Inflammatory macrophage (primary cell): ENCODE data around the gene TSC22D4.
A peak's percentile ranks its signal among the peaks of the same experiment; 100 is the strongest.

ENCODE experiments used
- DNase-seq, 2 donors: peaks; one replicate each; pipeline ENCODE4 v3.0.0-alpha.2; 2020 to 2022

The TSC22D4 gene

DNA sequence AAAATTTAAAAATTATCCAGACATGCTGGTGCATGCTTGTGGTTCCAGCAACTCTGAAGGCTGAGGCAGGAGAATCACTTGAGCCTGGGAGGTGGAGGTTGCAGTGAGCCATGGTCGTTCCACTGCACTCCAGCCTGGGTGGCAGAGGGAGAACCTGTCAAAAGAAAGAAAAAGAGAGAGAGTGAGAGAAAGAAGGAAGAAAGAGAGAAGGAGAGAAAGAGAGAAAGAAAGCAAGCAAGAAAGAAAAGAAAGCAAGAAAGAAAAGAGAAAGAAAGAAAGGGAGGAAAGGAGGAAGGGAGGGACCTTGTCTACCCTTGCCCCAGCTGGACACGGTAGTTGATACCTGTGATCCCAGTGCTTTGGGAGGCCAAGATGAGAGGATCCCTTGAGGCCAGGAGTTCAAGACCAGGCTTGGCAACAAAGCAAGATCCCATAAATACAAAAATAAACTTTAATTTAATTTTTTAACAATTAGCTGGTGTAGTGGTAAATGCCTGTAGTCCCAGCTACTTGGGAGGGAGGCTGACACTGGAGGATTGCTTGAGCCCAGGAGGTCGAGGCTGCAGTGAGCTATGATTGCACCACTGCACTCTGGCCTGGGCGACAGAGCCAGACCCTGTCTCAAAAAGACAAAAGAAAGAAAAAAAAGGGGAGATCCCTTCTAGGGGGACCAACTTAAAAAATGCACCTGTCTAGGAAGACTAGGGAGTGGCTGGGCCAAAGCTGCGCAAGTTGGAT, 13.9 kb upstream of the TSC22D4 start:
- DNase-seq: no peak

DNA sequence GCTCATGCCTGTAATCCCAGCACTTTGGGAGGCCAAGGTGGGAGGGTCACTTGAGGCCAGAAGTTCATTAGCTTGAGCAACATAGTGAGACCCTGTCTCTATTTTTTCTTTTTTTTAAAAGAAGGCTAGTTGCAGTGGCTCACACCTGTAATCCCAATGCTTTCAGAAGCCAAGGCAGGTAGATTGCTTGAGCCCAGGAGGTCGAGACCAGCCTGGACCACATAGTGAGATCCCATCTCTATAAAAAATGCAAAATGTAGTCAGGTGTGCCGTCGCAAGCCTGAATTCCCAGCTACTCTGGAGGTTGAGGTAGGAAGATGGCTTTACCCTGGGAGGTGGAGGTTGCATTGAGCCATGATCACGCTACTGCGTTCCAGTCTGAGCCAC, 12.2 kb upstream of the TSC22D4 start:
- DNase-seq: no peak

DNA sequence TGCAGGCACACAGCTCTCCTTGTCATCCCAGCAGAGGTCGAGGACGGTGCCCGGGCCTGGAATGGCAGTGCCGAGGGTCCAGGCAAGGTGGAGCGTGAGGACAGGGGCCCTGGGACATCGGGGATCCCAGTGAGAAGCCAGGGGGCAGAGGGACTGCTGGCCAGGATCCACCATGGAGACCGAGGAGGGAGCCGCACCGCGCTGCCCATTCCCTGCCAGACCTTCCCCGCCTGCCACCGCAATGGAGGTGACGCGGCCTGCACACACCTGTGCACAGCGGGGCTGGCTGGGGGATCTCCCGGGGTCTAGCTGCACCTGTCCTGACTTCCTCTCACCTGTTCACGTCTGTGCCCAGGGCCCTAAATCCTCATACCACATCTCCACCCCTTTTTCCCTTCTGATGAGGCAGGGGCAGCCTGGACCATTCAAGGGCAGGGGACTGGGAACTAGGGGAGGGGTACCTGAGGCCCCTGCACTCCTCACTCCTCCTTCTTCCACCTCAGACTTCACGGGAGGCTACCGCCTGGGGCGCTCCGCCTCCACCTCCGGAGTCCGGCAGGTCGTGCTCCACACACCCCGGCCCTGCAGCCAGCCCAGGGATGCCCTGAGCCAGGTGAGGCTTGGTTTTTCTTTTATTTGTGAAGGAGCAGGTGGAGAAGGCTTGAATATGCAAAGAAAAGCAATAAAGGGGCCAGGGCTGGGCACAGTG, 11.6 kb upstream of the TSC22D4 start:
- no peak for DNase-seq

DNA sequence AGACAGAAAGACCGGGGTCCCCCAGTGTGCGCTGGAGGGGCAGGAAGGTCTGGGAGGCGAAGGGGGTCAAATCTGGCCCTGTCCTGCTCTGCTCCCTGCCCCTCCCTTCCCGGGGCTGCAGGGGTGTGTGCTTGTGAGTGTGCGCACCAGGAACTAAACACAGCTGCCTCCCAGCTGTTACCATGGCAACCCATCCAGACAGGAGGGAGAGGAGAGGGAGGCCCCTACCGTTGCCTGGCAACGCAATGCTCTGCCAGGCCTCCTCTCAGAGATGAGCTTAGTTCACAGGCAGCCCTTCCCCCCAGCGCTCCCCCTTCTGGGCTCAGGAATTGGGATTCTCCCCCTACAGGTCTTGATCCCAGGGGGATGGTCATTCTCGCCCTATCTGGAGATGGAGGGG, 10.8 kb upstream of the TSC22D4 start:
- peak; percentile 24 to 37 for DNase-seq

DNA sequence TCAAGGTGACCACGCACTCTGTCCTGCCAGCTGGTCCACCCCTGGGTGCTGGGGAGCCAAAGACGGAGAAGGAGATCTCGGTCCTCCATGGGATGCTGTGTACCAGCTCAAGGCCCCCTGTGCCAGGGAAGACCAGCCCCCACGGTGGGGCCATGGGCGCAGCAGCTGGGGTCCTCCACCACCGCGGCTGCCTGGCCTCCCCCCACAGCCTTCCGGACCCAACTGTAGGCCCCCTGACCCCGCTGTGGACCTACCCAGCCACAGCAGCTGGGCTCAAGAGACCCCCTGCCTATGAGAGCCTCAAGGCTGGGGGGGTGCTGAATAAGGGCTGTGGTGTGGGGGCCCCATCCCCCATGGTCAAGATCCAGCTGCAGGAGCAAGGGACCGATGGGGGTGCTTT, 10.1 kb upstream of the TSC22D4 start:
- DNase-seq: no peak

DNA sequence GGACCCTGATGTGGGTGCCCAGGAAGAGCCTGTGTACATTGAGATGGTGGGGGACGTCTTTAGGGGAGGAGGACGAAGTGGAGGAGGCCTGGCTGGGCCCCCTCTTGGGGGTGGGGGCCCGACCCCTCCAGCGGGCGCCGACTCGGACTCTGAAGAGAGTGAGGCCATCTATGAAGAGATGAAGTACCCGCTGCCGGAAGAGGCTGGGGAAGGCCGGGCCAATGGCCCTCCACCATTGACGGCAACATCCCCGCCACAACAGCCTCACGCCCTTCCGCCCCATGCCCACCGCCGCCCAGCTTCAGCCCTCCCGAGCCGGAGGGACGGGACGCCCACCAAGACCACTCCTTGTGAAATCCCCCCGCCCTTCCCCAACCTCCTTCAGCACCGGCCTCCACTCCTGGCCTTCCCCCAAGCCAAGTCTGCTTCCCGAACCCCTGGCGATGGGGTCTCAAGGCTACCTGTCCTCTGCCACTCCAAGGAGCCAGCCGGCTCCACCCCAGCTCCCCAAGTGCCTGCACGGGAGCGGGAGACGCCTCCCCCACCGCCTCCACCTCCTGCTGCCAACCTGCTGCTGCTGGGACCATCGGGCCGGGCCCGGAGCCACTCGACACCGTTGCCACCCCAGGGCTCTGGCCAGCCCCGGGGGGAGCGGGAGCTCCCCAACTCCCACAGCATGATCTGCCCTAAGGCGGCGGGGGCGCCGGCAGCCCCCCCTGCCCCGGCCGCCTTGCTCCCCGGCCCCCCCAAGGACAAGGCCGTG, 9.5 kb upstream of the TSC22D4 start:
- no peak for DNase-seq

DNA sequence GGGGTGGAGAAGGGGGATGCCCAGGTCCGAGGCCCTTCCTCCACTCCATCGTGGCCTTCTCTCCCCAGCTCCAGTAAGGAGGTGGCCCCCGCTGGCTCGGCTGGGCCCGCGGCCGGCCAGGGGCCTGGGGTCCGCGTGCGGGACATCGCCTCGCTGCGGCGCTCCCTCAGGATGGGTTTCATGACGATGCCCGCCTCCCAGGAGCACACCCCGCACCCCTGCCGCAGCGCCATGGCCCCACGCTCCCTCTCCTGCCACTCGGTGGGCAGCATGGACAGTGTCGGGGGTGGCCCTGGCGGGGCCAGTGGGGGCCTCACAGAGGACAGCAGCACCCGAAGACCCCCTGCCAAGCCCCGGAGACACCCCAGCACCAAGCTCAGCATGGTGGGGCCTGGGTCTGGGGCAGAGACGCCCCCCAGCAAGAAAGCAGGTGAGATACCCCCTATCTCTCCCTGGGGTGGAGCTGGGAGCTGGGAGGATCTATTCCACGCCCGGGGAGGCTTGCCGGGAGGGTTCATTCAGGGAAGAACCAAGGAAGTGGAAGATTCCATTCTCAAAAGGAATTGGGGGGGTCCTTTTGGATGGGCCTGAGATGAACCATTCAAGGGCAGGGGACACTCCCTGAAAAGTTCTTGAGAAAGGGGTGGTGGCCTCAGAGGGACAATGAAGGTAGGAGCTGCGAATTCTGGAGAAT, 7.9 kb upstream of the TSC22D4 start:
- peak in 1 of 2 donors; percentile 4 for DNase-seq

DNA sequence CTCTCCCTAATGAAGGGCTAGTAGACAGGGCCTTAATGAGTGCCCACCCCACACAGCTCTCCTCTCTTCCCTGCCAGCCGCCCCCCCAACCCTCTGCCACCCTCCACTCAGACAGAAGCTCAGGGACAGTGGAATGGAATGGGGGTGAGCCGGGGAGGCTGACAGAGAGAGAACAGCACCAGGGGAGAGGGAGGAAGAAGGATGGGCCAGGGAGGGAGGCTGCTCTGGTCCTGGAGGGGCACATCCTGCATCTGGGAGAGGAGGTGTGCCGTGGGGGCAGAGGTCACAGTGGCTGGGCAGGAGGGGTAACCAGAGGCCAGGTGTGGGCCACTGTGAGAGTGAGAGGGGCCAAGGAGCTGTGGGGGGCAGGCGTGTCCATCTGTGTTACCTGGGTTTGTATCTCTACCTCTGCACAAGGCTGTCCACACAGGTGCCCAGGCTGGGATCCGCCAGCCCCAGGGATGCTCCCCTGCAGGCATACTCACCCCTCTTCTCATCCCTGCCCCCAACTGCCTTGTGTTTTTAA, 7.2 kb upstream of the TSC22D4 start:
- DNase-seq: no peak

DNA sequence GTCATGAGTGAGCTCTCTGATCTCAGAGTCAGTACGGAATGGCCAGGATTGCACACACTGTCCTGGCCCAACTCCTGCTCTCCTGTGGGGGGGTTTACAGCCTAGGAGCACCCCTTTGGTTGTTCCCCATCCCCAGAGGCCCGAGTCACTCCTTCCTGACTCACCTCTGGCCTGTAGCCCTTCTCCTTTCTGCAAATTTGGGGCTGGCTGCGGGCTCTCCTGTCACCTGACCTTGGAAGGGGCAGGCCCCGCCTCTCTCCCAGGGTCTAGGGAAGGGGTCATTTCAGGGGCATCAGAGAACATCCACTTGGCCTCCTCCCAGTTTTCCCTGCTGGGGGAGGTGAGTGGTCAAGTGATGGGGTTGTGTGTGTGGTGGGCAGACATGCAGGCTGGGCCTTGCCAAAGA, 6.5 kb upstream of the TSC22D4 start:
- no peak for DNase-seq

DNA sequence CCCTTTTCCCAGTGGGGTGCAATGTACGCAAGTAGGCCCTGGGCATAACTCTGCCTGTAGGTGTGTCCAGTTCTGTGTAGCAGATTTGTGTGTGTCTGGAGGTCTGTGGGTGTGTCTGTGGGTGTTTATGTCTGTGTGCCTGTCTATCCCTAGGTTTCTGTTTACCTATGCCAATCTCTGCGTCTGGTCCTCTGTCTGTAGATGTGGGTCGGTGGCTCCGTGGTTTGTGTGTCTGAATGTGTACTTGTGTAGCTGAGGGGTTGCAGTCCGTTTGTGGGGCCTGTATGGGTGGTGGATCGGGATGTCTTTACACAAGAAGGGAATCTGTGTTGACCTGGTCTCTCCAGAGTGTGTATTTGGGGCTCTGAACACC, 5.6 kb upstream of the TSC22D4 start:
- no peak for DNase-seq

DNA sequence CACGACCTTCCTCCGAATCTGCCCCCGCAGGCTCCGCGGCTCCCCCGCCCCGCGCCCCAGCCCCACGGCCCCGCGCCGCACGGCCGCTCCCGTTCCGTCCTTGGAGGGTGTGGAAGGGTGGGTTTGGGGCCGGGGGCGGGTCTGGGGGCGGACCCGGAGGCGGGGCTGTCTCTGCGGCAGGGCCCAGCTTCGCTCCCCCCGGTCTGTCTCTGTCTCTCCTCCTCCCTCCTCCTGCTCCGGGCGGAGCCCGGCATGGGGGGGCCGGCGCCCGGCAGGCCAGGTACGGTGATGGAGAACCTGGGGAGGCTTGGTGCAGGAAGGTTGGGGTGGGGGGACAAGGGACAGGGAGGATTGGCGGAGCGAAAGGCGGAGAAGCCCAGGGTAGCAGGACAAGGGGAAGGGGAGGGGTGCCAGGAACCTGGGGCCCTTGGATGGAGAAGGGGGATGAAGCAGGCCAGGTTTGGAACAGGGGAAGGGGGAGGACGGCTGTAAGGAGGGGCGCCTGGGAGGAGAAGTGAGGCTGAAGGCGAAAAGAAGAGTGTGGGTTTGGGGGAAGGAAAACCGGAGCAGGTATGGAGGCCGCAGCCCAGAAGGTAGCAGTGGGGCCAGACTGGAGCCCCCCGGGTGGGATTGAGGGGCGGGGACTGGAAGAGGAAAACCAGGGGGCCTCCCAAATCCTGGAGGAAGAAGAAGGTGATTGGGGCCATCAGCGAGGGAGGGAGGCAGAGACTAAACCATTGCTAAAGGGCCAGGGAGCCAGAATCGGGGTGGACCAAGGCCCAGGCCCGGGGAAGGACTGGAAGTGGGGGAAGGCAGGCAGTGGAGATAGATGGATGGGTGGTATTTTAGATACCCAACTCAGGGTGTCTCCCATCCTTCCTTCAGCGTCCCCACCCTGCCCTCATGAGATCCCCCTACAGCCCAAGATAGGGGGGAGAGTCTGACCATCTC, 5.0 kb upstream of the TSC22D4 start, which contains the start of gene NYAP1:
Gene NYAP1 (plus strand): TSS at position 206 of the 951 bp plus-strand sequence. CDS start 1,385 bp downstream, outside the sequence.
- no peak for DNase-seq

DNA sequence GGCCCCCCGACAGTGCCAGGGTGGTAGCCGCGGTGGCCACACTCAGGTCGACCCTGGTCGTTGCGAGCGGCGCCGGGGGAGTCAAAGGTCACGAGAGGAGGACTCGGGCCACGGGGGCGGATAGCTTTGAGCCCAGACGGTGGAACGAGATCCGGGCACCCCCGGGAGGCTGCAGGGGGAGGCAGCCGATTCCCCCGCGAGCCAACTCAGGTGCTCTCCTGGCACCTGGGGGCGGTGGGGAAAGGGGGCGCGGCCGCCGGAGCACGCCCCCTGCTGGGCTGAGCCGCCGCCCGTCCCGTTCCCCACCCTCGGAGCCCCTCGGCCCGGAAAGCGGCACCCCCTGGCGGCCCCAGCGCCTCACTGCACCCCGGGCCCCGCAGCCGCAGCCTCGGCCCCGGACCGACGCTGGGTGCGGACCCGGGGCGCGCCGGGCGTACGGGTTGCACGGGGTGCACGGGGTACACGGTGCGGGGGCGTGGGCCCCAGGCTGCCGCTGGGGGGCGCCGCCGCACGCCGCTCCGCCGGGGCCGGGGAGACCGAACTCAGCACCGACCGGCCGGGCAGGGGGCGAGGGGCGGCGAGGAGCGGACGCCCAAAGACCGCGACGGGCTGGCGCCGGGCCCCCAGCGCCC, 4.2 kb upstream of the TSC22D4 start:
- DNase-seq: peak; percentile 57 to 61

DNA sequence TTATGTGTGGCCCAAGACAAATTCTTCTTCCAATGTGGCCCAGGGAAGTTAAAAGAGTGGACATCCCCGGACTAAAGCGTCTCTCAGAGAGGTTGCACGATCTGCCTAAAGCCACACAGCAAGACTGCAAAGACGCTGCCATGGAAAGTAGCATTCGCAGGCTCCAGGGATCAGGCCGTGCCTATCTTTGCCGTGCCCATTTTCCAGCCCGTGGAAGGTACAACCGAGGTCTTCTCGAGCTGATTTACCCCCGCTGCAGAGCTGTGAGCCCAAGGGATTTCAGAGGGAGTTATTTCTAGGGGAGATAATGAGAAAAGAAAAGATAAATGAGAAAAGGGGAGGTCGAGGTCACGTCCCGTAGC, 3.7 kb upstream of the TSC22D4 start:
- DNase-seq: no peak

DNA sequence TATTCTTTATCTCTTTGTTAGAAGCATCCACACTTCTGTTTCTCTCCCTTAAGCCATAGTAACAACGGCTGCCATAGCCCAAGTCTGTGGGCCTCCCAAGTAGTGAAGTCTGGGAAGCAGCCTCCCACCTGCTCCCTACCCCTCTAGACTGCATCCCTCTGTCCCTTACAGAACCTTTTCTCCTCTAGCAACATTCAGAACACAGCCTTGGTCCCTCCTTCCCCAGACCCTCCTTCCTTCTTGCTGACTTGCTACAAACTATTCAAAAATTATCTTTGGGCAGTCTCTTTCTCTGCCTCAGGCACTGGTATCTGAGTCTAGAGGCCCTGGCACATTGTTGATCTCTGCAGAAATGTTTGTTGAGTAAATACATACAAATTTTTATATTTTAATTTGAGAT, 2.5 kb upstream of the TSC22D4 start:
- DNase-seq: no peak

DNA sequence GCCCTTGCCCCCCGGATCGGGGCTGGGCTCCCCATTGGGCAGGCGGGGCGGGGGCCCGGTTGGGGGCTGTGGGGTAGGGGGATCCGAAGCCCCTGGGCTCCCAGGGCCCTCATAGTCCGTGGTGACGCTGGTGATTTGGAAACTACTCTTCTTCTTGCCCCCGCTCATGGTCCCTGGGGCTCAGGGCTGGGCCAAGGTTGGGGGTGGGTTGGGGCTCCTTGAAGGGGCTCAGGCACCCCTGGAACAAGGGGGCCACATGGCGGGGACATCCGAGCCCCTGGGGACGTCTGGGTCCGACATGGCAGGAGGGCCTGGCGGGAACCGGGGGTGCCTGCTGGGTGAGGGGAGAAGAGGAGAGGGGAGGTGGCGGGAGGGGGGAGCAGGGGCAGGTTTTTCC, 1.1 kb downstream of the TSC22D4 start:
- no peak for DNase-seq

DNA sequence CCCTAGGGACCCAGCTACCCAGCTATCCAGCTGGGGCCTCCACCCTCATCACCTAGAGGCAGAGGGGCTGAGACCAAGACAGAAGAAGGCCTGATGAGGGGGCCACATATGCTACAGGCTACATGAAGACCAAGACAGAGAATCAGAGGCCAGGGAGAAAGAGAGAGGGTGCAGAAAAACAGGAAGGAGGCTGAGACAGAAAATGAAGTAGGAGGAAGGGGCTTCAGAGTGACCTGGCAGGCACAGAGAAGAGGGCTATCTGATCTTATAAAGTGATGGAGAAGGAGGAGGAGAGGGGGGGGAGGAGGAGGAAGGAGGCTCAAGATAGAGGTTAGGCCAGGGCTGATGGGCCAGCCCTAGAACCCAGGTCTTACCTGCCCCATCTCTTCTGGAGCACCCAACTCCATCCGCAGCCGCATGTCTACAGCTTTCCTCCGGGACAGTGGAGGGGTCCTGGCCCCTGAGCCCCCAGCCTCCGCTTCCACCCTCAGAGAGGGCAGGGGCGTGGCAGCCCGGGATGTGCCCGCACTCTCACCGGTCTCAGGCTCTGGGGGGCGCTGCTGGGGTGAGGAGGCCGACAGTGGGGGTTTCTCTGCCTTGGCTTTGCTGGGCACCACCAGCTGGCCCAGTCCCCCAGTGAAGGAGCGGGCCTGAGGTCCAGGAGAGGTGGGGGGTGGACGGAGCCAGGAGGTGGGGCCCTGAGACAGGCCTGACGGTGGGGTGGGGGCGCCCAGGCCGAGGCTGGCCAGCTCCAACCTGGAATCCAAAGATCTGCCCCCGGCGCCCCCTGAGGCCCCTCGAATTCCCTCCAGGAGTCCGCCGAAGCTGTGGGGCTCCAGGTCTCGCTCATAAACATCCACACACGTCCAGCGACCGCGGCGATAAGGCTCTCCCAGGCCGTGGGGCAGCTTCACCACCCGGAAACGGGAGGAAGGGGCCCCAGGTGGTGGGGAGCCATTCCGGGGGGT, 1.8 kb downstream of the TSC22D4 start:
- no peak for DNase-seq

DNA sequence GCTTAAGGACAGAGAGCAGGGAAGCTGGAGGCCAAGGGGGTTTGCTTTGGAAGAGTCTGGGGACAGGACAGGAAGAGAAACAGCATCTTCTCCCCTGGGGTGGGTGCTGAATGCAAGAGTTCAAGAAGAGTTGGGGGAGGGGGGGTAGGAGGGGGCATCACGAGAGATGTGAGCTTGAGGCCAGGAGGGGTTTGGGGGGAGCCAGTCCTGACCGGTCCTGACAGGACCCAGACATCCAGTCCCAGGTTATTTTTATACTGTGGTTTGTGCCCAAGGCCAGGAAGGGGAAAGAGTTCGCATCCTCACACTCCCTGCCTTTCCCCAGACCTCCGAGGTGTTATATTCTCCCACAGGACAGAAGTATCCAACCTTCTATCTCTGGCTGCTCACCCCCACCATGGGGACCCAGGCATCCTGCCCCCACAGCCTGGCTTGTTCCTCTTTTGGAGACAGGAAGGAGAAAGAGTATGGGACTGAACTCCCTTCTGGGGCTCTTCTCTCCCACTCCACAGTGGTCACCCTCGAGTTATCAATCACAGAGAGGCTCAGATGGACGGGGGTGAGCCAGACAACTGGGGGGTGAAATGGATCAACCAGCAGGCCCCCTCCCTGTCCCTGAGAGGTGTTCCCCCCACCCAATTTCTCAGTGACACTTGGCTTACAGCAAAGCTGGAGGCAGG, 2.8 kb downstream of the TSC22D4 start:
- peak in 1 of 2 donors; percentile 13 for DNase-seq

DNA sequence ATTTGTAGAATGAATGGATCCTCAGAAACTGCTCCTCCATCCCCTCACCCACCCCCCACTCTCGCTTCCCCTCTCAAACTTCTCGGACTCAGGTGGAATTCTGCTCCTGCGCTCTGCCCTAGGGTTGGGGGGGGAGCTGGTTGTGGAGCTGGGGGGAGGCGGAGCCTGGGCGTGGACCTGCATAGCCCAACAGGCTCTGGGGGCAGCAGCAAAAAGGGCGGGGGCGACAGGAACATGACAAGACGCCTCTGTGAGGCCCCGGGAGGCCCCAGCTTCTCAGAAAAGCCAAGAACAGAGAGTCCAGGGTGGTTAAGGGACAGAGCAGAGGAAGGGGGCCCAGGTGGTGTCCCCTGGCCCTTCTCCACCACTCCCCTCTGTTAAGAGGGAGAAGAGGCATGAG, 3.5 kb downstream of the TSC22D4 start:
- peak in 1 of 2 donors; percentile 32 for DNase-seq

DNA sequence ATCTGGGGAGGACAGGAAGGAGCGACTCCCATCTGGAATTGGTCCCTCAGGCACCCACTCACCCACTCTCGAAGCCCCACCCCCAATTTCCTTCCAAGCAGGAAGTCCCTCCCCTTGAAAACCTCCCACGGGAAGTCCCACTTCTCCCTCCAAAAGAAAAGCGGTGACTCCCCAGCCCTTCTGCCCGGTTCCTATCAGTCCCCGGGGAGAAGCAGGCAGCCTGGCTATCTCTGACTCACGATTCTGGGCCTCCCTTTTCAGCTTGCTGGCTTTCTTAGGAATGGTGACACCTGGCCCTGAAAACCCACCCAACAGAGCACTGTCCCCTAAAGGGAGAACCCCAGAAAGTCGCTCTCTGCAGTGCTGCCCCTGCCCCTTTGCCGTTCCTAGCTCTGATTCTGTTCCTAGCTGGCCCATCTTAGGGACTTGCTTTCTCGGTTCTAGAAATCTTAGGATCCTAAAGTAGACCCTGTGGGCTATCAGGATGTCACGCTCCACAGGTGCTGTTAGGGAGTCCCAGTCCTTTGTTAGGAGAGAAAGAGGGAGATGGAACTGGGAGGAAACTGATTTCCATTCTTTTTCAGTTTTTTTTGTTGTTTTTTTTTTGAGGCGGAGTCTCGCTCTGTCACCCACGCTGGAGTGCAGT, 6.0 kb downstream of the TSC22D4 start:
- DNase-seq: peak; percentile 67 to 81
